ENCODE results near the gene CBY2.

The CBY2 gene

DNA sequence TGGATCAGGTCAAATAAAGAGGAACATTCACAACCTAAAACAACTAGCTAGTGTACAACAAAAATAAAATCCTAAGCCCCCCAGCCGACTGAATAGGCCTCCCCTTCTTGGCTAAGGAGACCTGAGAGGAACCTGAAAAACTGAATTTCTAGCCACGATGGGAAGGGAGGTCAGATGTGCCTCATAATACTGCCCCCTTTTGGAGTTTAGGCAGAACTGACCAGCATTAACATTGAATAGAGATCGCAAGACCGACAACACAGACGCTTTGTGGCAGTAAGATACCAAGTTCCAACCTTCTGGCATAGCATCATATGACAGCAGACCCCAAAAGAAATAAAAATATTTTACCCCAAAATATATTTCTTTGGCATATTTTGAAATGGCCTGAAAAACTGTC, 15.9 kb downstream of the CBY2 start:
- peak overlapping the region; percentile 31; the same call in 1 of the 2 replicates for H2AFZ ChIP-seq (ENCODE audit: low read length)
- H4K20me1 ChIP-seq (ENCODE audit: insufficient read depth, low read length, poor library complexity, severe bottlenecking) = no peaks in the 10 kb centered on the region
- H3K36me3 ChIP-seq (ENCODE audit: insufficient read depth, low read length) = no peaks in the 10 kb centered on the region
- H3F3A ChIP-seq (ENCODE audit: low read depth) = no peaks in the 10 kb centered on the region
- H3K4me2 ChIP-seq (ENCODE audit: low read depth, low read length, poor library complexity, severe bottlenecking) = no peak overlapping the region
- H3K79me2 ChIP-seq (ENCODE audit: insufficient read depth, low read length) = no peaks in the 10 kb centered on the region
- H3K9ac ChIP-seq (ENCODE audit: low read depth, low read length, poor library complexity, severe bottlenecking) = no peak overlapping the region
- no peaks in the 10 kb centered on the region for H3K27me3 ChIP-seq (ENCODE audit: insufficient read depth, low read length, poor library complexity, severe bottlenecking)
- H3K9me3 ChIP-seq (ENCODE audit: insufficient read depth, low read depth, low read length) = no peaks in the 10 kb centered on the region
- no peak overlapping the region for H3K4me3 ChIP-seq (ENCODE audit: low read length, poor library complexity, severe bottlenecking)
- TF ChIP-seq, protein P1, sequence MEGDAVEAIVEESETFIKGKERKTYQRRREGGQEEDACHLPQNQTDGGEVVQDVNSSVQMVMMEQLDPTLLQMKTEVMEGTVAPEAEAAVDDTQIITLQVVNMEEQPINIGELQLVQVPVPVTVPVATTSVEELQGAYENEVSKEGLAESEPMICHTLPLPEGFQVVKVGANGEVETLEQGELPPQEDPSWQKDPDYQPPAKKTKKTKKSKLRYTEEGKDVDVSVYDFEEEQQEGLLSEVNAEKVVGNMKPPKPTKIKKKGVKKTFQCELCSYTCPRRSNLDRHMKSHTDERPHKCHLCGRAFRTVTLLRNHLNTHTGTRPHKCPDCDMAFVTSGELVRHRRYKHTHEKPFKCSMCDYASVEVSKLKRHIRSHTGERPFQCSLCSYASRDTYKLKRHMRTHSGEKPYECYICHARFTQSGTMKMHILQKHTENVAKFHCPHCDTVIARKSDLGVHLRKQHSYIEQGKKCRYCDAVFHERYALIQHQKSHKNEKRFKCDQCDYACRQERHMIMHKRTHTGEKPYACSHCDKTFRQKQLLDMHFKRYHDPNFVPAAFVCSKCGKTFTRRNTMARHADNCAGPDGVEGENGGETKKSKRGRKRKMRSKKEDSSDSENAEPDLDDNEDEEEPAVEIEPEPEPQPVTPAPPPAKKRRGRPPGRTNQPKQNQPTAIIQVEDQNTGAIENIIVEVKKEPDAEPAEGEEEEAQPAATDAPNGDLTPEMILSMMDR (conservative IDR thresholded peaks at IDR 0.05; ENCODE audit: low read length) = peak; percentile 84
- no peak for TF ChIP-seq EZH2phosphoT487 (IDR thresholded peaks at IDR 0.05; ENCODE audit: borderline replicate concordance)
- no peaks in the 10 kb centered on the region for H3K4me1 ChIP-seq (ENCODE audit: insufficient read depth, low read length, poor library complexity, severe bottlenecking)
- no peaks in the 10 kb centered on the region for H3K9me2 ChIP-seq (replicated peaks; ENCODE audit: low read depth, low read length)

DNA sequence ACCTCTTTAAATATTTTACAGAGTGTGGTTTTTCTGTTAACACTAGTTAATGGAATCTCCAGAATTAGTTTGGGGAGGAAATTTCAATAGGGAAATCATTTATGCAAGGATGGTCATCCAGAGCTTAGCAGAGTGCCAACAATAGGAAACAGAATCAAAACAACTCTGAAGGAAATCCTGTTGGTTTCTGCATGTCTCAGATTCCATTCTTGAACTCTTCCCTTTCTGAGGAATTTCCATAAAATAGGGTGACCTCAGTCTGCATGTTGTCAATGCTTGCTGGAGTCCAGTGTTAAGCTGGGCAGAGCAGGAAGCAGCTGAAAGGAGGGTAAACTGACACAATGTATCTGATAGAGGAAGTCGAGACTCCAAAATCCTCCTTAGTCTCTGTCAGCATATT, 16.9 kb downstream of the CBY2 start:
- Histone ChIP-seq H3K4me1 (ENCODE audit: insufficient read depth, low read length, poor library complexity, severe bottlenecking) (no peaks in the 10 kb centered on the region), H3K36me3 (ENCODE audit: insufficient read depth, low read length) (no peaks in the 10 kb centered on the region), H4K20me1 (ENCODE audit: insufficient read depth, low read length, poor library complexity, severe bottlenecking) (no peaks in the 10 kb centered on the region), H3K9ac (ENCODE audit: low read depth, low read length, poor library complexity, severe bottlenecking) (no peak overlapping the region), H3K4me2 (ENCODE audit: low read depth, low read length, poor library complexity, severe bottlenecking) (no peak overlapping the region), H3F3A (ENCODE audit: low read depth) (no peaks in the 10 kb centered on the region), H3K27me3 (ENCODE audit: insufficient read depth, low read length, poor library complexity, severe bottlenecking) (no peaks in the 10 kb centered on the region), H2AFZ (ENCODE audit: low read length) (no peak overlapping the region), H3K79me2 (ENCODE audit: insufficient read depth, low read length) (no peaks in the 10 kb centered on the region), H3K9me2 (replicated peaks; ENCODE audit: low read depth, low read length) (no peaks in the 10 kb centered on the region), H3K4me3 (ENCODE audit: low read length, poor library complexity, severe bottlenecking) (no peak overlapping the region), H3K9me3 (ENCODE audit: insufficient read depth, low read depth, low read length) (no peaks in the 10 kb centered on the region)
- TF ChIP-seq, protein P1 (conservative IDR thresholded peaks at IDR 0.05; ENCODE audit: low read length) = no peak
- TF ChIP-seq EZH2phosphoT487 (IDR thresholded peaks at IDR 0.05; ENCODE audit: borderline replicate concordance) = no peak

DNA sequence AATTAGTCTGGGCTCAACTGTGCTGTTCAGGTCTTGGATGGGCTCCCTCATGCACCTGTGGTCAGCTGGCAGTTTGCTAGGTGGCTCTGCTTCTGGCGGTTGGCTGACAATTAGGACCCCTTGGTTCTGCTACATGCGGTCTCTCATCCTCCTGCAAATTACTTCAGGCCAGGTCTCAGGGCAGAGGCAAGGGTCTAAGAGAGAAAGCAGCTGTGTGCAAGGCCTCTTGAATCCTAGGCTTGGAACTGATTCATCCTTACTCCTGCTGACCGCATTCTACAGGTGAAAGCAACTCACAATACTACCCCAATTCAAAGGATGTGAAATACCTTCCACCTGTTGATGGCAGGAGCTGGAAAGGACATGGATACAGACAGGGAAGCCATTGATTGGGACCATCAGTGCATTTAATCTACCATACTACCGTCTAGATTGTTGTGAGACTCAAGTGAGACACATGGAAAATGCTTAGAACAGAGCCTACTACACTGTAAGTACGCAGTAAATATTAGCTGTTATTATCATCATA, 19.1 kb downstream of the CBY2 start:
- no peaks in the 10 kb centered on the region for H3K9me2 ChIP-seq (replicated peaks; ENCODE audit: low read depth, low read length)
- TF ChIP-seq, protein P1 (conservative IDR thresholded peaks at IDR 0.05; ENCODE audit: low read length) = no peak
- TF ChIP-seq EZH2phosphoT487 (IDR thresholded peaks at IDR 0.05; ENCODE audit: borderline replicate concordance) = no peak

More for the DNA sequence above, 19.1 kb downstream of the CBY2 start:
- no peaks in the 10 kb centered on the region for H3K27me3 ChIP-seq (ENCODE audit: insufficient read depth, low read length, poor library complexity, severe bottlenecking)
- no peaks in the 10 kb centered on the region for H3K9me3 ChIP-seq (ENCODE audit: insufficient read depth, low read depth, low read length)
- no peak overlapping the region for H3K4me2 ChIP-seq (ENCODE audit: low read depth, low read length, poor library complexity, severe bottlenecking)
- H3K79me2 ChIP-seq (ENCODE audit: insufficient read depth, low read length) = no peaks in the 10 kb centered on the region
- no peaks in the 10 kb centered on the region for H3K4me1 ChIP-seq (ENCODE audit: insufficient read depth, low read length, poor library complexity, severe bottlenecking)
- no peaks in the 10 kb centered on the region for H3F3A ChIP-seq (ENCODE audit: low read depth)
- H3K36me3 ChIP-seq (ENCODE audit: insufficient read depth, low read length) = no peaks in the 10 kb centered on the region
- no peak overlapping the region for H3K4me3 ChIP-seq (ENCODE audit: low read length, poor library complexity, severe bottlenecking)
- H3K9ac ChIP-seq (ENCODE audit: low read depth, low read length, poor library complexity, severe bottlenecking) = no peak overlapping the region
- H4K20me1 ChIP-seq (ENCODE audit: insufficient read depth, low read length, poor library complexity, severe bottlenecking) = no peaks in the 10 kb centered on the region
- no peak overlapping the region for H2AFZ ChIP-seq (ENCODE audit: low read length)

Data from Loucy (cell line).